ENCODE measurements around the gene TYW1B. TPM values are rescaled to one million over a fixed set of nuclear protein-coding genes. Genes with fewer than 3 reads are reported as not detected.
"Not testable (repeated sequence)": the region's sequence is repeated elsewhere in the genome, so short reads cannot be mapped to it uniquely, and the experiment has no call there.

The TYW1B gene
- total RNA-seq, 1 donor from 2014 or later = 3.6 TPM

- Mint-ChIP-seq H3K27me3 (ENCODE audit: insufficient read depth, low read depth) (no peaks in the 10 kb centered on the region), H3K36me3 (peaks cover 13% of the 10 kb centered on the region), H3K27ac (no peak overlapping the region), H3K9me3 (no peaks in the 10 kb centered on the region), H3K4me3 (no peak overlapping the region), H3K4me1 (no peaks in the 10 kb centered on the region)
- no peaks in the 10 kb centered on the region for H3K79me2 ChIP-seq (ENCODE audit: low read depth)
- H3F3A ChIP-seq (ENCODE audit: low read depth) = no peaks in the 10 kb centered on the region
- H3K4me2 ChIP-seq = no peak overlapping the region
- H2AFZ ChIP-seq (replicated peaks) = no peak overlapping the region
- no peak overlapping the region for H3K9ac ChIP-seq
- no peak overlapping the region for H3K27ac ChIP-seq
- no peaks in the 10 kb centered on the region for H4K20me1 ChIP-seq (ENCODE audit: low read depth)
- H3K36me3 ChIP-seq = no peaks in the 10 kb centered on the region
- H3K27me3 ChIP-seq = no peaks in the 10 kb centered on the region
- H3K4me3 ChIP-seq = no peak overlapping the region
- no peaks in the 10 kb centered on the region for H3K9me3 ChIP-seq (ENCODE audit: low read depth)
- H3K4me1 ChIP-seq = peaks cover 4% of the 10 kb centered on the region
- DNase-seq (ENCODE audit: low spot score) = no peak
- TF ChIP-seq EZH2 (IDR thresholded peaks at IDR 0.05) = no peak
- no peak for TF ChIP-seq CTCF (IDR thresholded peaks at IDR 0.05)
- no peak for TF ChIP-seq EZH2phosphoT487 (IDR thresholded peaks at IDR 0.05)
Observed at GRCh38 chr7:72710983-72711382, 117.0 kb downstream of the TYW1B start.

- Histone ChIP-seq H3K27ac (no peak overlapping the region), H3K9me3 (ENCODE audit: low read depth) (no peaks in the 10 kb centered on the region), H3F3A (ENCODE audit: low read depth) (peaks cover 4% of the 10 kb centered on the region), H3K4me2 (no peak overlapping the region), H3K4me3 (no peak overlapping the region), H3K4me1 (peaks cover 10% of the 10 kb centered on the region), H3K79me2 (ENCODE audit: low read depth) (no peaks in the 10 kb centered on the region), H3K9ac (no peak overlapping the region), H2AFZ (replicated peaks) (no peak overlapping the region), H3K36me3 (no peaks in the 10 kb centered on the region), H4K20me1 (ENCODE audit: low read depth) (no peaks in the 10 kb centered on the region), H3K27me3 (no peaks in the 10 kb centered on the region)
- peaks cover 3% of the 10 kb centered on the region for H3K4me1 Mint-ChIP-seq
- no peaks in the 10 kb centered on the region for H3K27me3 Mint-ChIP-seq (ENCODE audit: insufficient read depth, low read depth)
- peaks cover 11% of the 10 kb centered on the region for H3K36me3 Mint-ChIP-seq
- no peak overlapping the region for H3K4me3 Mint-ChIP-seq
- no peak for DNase-seq (ENCODE audit: low spot score)
- no peaks in the 10 kb centered on the region for H3K9me3 Mint-ChIP-seq
- no peak for TF ChIP-seq CTCF (IDR thresholded peaks at IDR 0.05)
- TF ChIP-seq EZH2phosphoT487 (IDR thresholded peaks at IDR 0.05) = no peak
- no peak for TF ChIP-seq EZH2 (IDR thresholded peaks at IDR 0.05)
- no peak overlapping the region for H3K27ac Mint-ChIP-seq
Observed at GRCh38 chr7:72709909-72710308, 118.1 kb downstream of the TYW1B start.

GRCh38 chr7:72708371-72709050 is 119.5 kb downstream of the TYW1B start:
- peaks cover 11% of the 10 kb centered on the region for H3K36me3 Mint-ChIP-seq
- H3K27ac Mint-ChIP-seq; H3K4me3 ChIP-seq; H3K9me3 Mint-ChIP-seq; H3K27ac ChIP-seq; H2AFZ ChIP-seq (replicated peaks); H3K4me1 Mint-ChIP-seq; H3K4me2 ChIP-seq; DNase-seq (ENCODE audit: low spot score); H3K27me3 ChIP-seq; H3K9me3 ChIP-seq (ENCODE audit: low read depth); H3K4me3 Mint-ChIP-seq; H3F3A ChIP-seq (ENCODE audit: low read depth); H3K27me3 Mint-ChIP-seq (ENCODE audit: insufficient read depth, low read depth); H3K79me2 ChIP-seq (ENCODE audit: low read depth); H3K36me3 ChIP-seq; H3K9ac ChIP-seq; H4K20me1 ChIP-seq (ENCODE audit: low read depth): not testable (repeated sequence)
- H3K4me1 ChIP-seq = peaks cover 14% of the 10 kb centered on the region

GRCh38 chr7:72706521-72706920 is 121.5 kb downstream of the TYW1B start:
- H3K9me3 ChIP-seq (ENCODE audit: low read depth) = no peaks in the 10 kb centered on the region
- Mint-ChIP-seq H3K4me3 (no peak overlapping the region), H3K27ac (no peak overlapping the region), H3K4me1 (peaks cover 4% of the 10 kb centered on the region), H3K36me3 (peaks cover 5% of the 10 kb centered on the region), H3K9me3 (peaks cover 3% of the 10 kb centered on the region), H3K27me3 (ENCODE audit: insufficient read depth, low read depth) (peaks cover 1% of the 10 kb centered on the region)
- H3K9ac ChIP-seq = no peak overlapping the region
- peaks cover 19% of the 10 kb centered on the region for H3F3A ChIP-seq (ENCODE audit: low read depth)
- H4K20me1 ChIP-seq (ENCODE audit: low read depth) = no peaks in the 10 kb centered on the region
- H3K4me1 ChIP-seq = peaks cover 18% of the 10 kb centered on the region
- no peak overlapping the region for H2AFZ ChIP-seq (replicated peaks)
- TF ChIP-seq EZH2 (IDR thresholded peaks at IDR 0.05) = no peak
- TF ChIP-seq CTCF (IDR thresholded peaks at IDR 0.05) = no peak
- no peak for TF ChIP-seq EZH2phosphoT487 (IDR thresholded peaks at IDR 0.05)
- H3K4me2 ChIP-seq = no peak overlapping the region
- no peaks in the 10 kb centered on the region for H3K27me3 ChIP-seq
- DNase-seq (ENCODE audit: low spot score) = no peak
- no peak overlapping the region for H3K4me3 ChIP-seq
- H3K27ac ChIP-seq = no peak overlapping the region
- no peaks in the 10 kb centered on the region for H3K79me2 ChIP-seq (ENCODE audit: low read depth)
- no peaks in the 10 kb centered on the region for H3K36me3 ChIP-seq

- H3K27ac ChIP-seq; H3K9me3 ChIP-seq (ENCODE audit: low read depth); H3K4me2 ChIP-seq; H3K4me3 Mint-ChIP-seq; H2AFZ ChIP-seq (replicated peaks); H3K9ac ChIP-seq; H3K4me1 Mint-ChIP-seq; H3K27ac Mint-ChIP-seq; H3K27me3 ChIP-seq; H4K20me1 ChIP-seq (ENCODE audit: low read depth); H3K36me3 ChIP-seq; H3K27me3 Mint-ChIP-seq (ENCODE audit: insufficient read depth, low read depth); H3K4me3 ChIP-seq; H3K79me2 ChIP-seq (ENCODE audit: low read depth); H3K36me3 Mint-ChIP-seq; DNase-seq (ENCODE audit: low spot score); H3K9me3 Mint-ChIP-seq: not testable (repeated sequence)
- Histone ChIP-seq H3K4me1 (peaks cover 16% of the 10 kb centered on the region), H3F3A (ENCODE audit: low read depth) (peaks cover 22% of the 10 kb centered on the region)
Observed at GRCh38 chr7:72705693-72706092, 122.3 kb downstream of the TYW1B start.
